GM23338 (cell line): Measurements from ENCODE around the gene RAB31. TPM values are rescaled to one million over a fixed set of nuclear protein-coding genes. Genes with fewer than 3 reads are reported as not detected.

Experiments used
- ATAC-seq: fragments of 200-7000 bp; cut with Tn5 transposase; 3 replicates; pipeline ENCODE4 v1.9.1; 2020
- DNase-seq: peaks from one replicate; pipeline ENCODE4 v3.0.0-alpha.2; 2015; ENCODE audit warnings: low spot score
- H2AFZ ChIP-seq: fragments of 200-600 bp; sonication (generic); 2 replicates; pipeline ENCODE4 v1.8.0; 2016; ENCODE audit warnings: antibody characterized with exemption, mild to moderate bottlenecking, moderate library complexity
- H3F3A ChIP-seq: fragments of 200-600 bp; sonication (generic); replicated peaks from 2 replicates; pipeline ENCODE4 v1.8.0; 2017; ENCODE audit warnings: antibody characterized with exemption, mixed run types, low read depth
- H3K27ac ChIP-seq: fragments of 200-600 bp; sonication (generic); 2 replicates; pipeline ENCODE4 v1.6.1; 2016; ENCODE audit warnings: low read depth
- H3K27me3 ChIP-seq: fragments of 200-600 bp; sonication (generic); 2 replicates; pipeline ENCODE4 v1.8.0; 2016; ENCODE audit warnings: mild to moderate bottlenecking, mixed run types, moderate library complexity; ENCODE audit not compliant: insufficient read depth
- H3K36me3 ChIP-seq: fragments of 200-600 bp; sonication (generic); 2 replicates; pipeline ENCODE4 v1.8.0; 2016; ENCODE audit warnings: mild to moderate bottlenecking; ENCODE audit not compliant: insufficient read depth
- H3K4me1 ChIP-seq: fragments of 200-600 bp; sonication (generic); 2 replicates; pipeline ENCODE4 v1.8.0; 2016; ENCODE audit warnings: mild to moderate bottlenecking, moderate library complexity; ENCODE audit not compliant: insufficient read depth
- H3K4me2 ChIP-seq: fragments of 200-600 bp; sonication (generic); 2 replicates; pipeline ENCODE4 v1.7.1; 2017; ENCODE audit warnings: mixed run types
- H3K4me3 ChIP-seq: fragments of 200-600 bp; sonication (generic); 2 replicates; pipeline ENCODE4 v1.6.1; 2016; ENCODE audit warnings: mixed run types
- H3K79me2 ChIP-seq: fragments of 200-600 bp; sonication (generic); replicated peaks from 2 replicates; pipeline ENCODE4 v1.8.0; 2017; ENCODE audit warnings: mild to moderate bottlenecking; ENCODE audit not compliant: insufficient read depth
- H3K9me2 ChIP-seq: fragments of 200-600 bp; sonication (generic); 2 replicates; pipeline ENCODE4 v1.8.0; 2017; ENCODE audit not compliant: insufficient read depth
- H4K20me1 ChIP-seq: fragments of 200-600 bp; sonication (generic); replicated peaks from 2 replicates; pipeline ENCODE4 v1.8.0; 2017; ENCODE audit warnings: mild to moderate bottlenecking; ENCODE audit not compliant: insufficient read depth
- H3K27ac Mint-ChIP-seq: 2 replicates; pipeline ENCODE4 v1.8.0; 2020; ENCODE audit warnings: inconsistent platforms, mild to moderate bottlenecking, moderate library complexity, mixed read lengths
- H3K27me3 Mint-ChIP-seq: 3 replicates; pipeline ENCODE4 v1.8.0; 2022; ENCODE audit warnings: low read depth, mild to moderate bottlenecking, moderate library complexity, mixed read lengths, inconsistent platforms; ENCODE audit not compliant: insufficient read depth, poor library complexity
- H3K36me3 Mint-ChIP-seq: 3 replicates; pipeline ENCODE4 v1.8.0; 2021; ENCODE audit warnings: low read depth, mild to moderate bottlenecking, inconsistent platforms, moderate library complexity, mixed read lengths
- H3K4me1 Mint-ChIP-seq: 3 replicates; pipeline ENCODE4 v1.8.0; 2020; ENCODE audit warnings: mild to moderate bottlenecking, inconsistent platforms, mixed read lengths
- H3K4me3 Mint-ChIP-seq: 3 replicates; pipeline ENCODE4 v1.8.0; 2021; ENCODE audit warnings: moderate library complexity, mild to moderate bottlenecking, inconsistent platforms, mixed read lengths
- H3K9me3 Mint-ChIP-seq: 3 replicates; pipeline ENCODE4 v1.8.0; 2020; ENCODE audit warnings: moderate library complexity, mild to moderate bottlenecking, inconsistent platforms, mixed read lengths
- CTCF ChIP-seq, 2 experiments: fragments of 200-600 bp in 1 of 2; sonication (generic) in 1 of 2; conservative IDR thresholded peaks; 2 replicates each; pipeline versions ENCODE4 v1.5.1 to v1.6.1; 2016 to 2017; ENCODE audit warnings: antibody characterized with exemption in 2 of 2, low read depth in 2 of 2, mild to moderate bottlenecking in 2 of 2, moderate library complexity in 1 of 2
- EZH2phosphoT487 ChIP-seq: fragments of 200-600 bp; sonication (generic); IDR thresholded peaks from one replicate; pipeline ENCODE4 v1.8.1; 2018; ENCODE audit warnings: antibody characterized with exemption; ENCODE audit not compliant: unreplicated experiment
- POLR2AphosphoS5 ChIP-seq: IDR thresholded peaks from 2 replicates; pipeline ENCODE4 v1.6.1; 2016; ENCODE audit warnings: antibody characterized with exemption, low read depth
- REST ChIP-seq: IDR thresholded peaks from one replicate; pipeline ENCODE4 v1.6.1; 2018; ENCODE audit warnings: antibody characterized with exemption; ENCODE audit not compliant: unreplicated experiment
- ZNF114 ChIP-seq: fragments of 250-450 bp; sonication (Bioruptor Pico); IDR thresholded peaks from 2 replicates; pipeline ENCODE4 v1.5.0; 2020; ENCODE audit warnings: mild to moderate bottlenecking, moderate library complexity
- ZNF331 ChIP-seq: fragments of 250-450 bp; sonication (Bioruptor Pico); IDR thresholded peaks from 2 replicates; pipeline ENCODE4 v1.5.0; 2020; ENCODE audit warnings: low read depth, mild to moderate bottlenecking, moderate library complexity
- ZNF462 ChIP-seq: fragments of 250-450 bp; sonication (Bioruptor Pico); IDR thresholded peaks from 2 replicates; pipeline ENCODE4 v1.5.0; 2020; ENCODE audit warnings: mild to moderate bottlenecking, moderate library complexity
- polyA plus RNA-seq: library from polyadenylated mRNA; unstranded; fragments of >200 nt; fragmentation: Nextera tagmentation; extraction: Ambion mirVana; gene quantifications from 2 replicates; pipeline ENCODE4 v1.2.1, GENCODE V29; 2016
- total RNA-seq: library from RNA; depleted of rRNA; stranded (reverse); fragments of >200 nt; shearing (Covaris generic); gene quantifications from 2 replicates; pipeline ENCODE4 v1.2.3, GENCODE V29; 2014

The RAB31 gene
- total and polyA plus RNA-seq, 2 experiments from 2014 or later = 33.8 to 46.1 TPM

- Histone ChIP-seq H3K79me2 (no peaks in the 10 kb centered on the region), H3K36me3 (no peaks in the 10 kb centered on the region), H3K27me3 (no peaks in the 10 kb centered on the region), H3K4me1 (peaks cover 8% of the 10 kb centered on the region; the same call in 1 of the 2 replicates), H3K4me3 (no peak overlapping the region), H3K9me2 (no peaks in the 10 kb centered on the region), H3K27ac (no peak overlapping the region), H3K4me2 (no peak overlapping the region), H3F3A (no peaks in the 10 kb centered on the region), H4K20me1 (no peaks in the 10 kb centered on the region), H2AFZ (peak overlapping the region; percentile 74)
- DNase-seq (peak; percentile 23), ATAC-seq (peak; percentile 72)
- H3K36me3 Mint-ChIP-seq = no peaks in the 10 kb centered on the region
- no peak overlapping the region for H3K27ac Mint-ChIP-seq
- TF ChIP-seq POLR2AphosphoS5 (no peak), CTCF (conservative IDR thresholded peaks at IDR 0.05; ENCODE audit: low read depth in 2 of 2) (peak; percentile 27 to 65; a peak in 3 of 4 replicates)
- peaks cover 17% of the 10 kb centered on the region for H3K4me1 Mint-ChIP-seq
- H3K4me3 Mint-ChIP-seq = no peak overlapping the region
- peaks cover 4% of the 10 kb centered on the region for H3K27me3 Mint-ChIP-seq
- no peaks in the 10 kb centered on the region; the same call in 2 of the 3 replicates for H3K9me3 Mint-ChIP-seq
Measured at GRCh38 chr18:9683418-9684396, 24.4 kb upstream of the RAB31 start.

- peaks cover 17% of the 10 kb centered on the region for H3K4me1 Mint-ChIP-seq
- Histone ChIP-seq H4K20me1 (no peaks in the 10 kb centered on the region), H3K27me3 (no peaks in the 10 kb centered on the region), H3F3A (no peaks in the 10 kb centered on the region), H3K9me2 (no peaks in the 10 kb centered on the region), H3K79me2 (no peaks in the 10 kb centered on the region), H3K27ac (no peak overlapping the region), H2AFZ (peak overlapping the region; percentile 65; the same call in 1 of the 2 replicates), H3K4me1 (peaks cover 8% of the 10 kb centered on the region; the same call in 1 of the 2 replicates), H3K4me2 (no peak overlapping the region), H3K4me3 (no peak overlapping the region), H3K36me3 (no peaks in the 10 kb centered on the region)
- H3K27me3 Mint-ChIP-seq = peaks cover 3% of the 10 kb centered on the region
- peaks cover 2% of the 10 kb centered on the region; the same call in 2 of the 3 replicates for H3K9me3 Mint-ChIP-seq
- ATAC-seq (no peak), DNase-seq (no peak)
- H3K36me3 Mint-ChIP-seq = no peaks in the 10 kb centered on the region
- no peak overlapping the region for H3K4me3 Mint-ChIP-seq
- no peak overlapping the region for H3K27ac Mint-ChIP-seq
- TF ChIP-seq ZNF331 (CRISPR knock-in tag) = no peak
- no peak for TF ChIP-seq EZH2phosphoT487
- no peak for TF ChIP-seq ZNF462 (CRISPR knock-in tag)
- no peak for TF ChIP-seq REST
- TF ChIP-seq ZNF114 (CRISPR knock-in tag) = no peak
Measured at GRCh38 chr18:9684881-9685614, 23.1 kb upstream of the RAB31 start.
